NT2/D1 (cell line): ENCODE measurements around the gene NLRP4.

Experiments used
- SUZ12 ChIP-seq: IDR thresholded peaks from 2 replicates; pipeline ENCODE4 v1.6.1; 2011; ENCODE audit not compliant: insufficient read length, insufficient read depth; ENCODE audit errors: extremely low read depth
- YY1 ChIP-seq: IDR thresholded peaks from 2 replicates; pipeline ENCODE4 v1.6.1; 2011; ENCODE audit not compliant: insufficient read length, insufficient read depth
- ZNF274 ChIP-seq: IDR thresholded peaks from 2 replicates; pipeline ENCODE4 v1.6.1; 2011; ENCODE audit warnings: mild to moderate bottlenecking, low read depth, low read length

GRCh38 chr19:55923556-55923955 is 87.2 kb downstream of the NLRP4 start:
- no peak for TF ChIP-seq ZNF274
- no peak for TF ChIP-seq SUZ12
- no peak for TF ChIP-seq YY1
